Glutamatergic neuron (in vitro differentiated cells): Measurements from ENCODE around the gene ALG14. TPM values are rescaled to one million over a fixed set of nuclear protein-coding genes. Genes with fewer than 3 reads are reported as not detected.

ENCODE experiments used
- DNase-seq: peaks from one replicate; pipeline ENCODE4 v3.0.0; 2022
- H3K27ac Mint-ChIP-seq: one replicate; pipeline ENCODE4 v1.8.0; 2020; ENCODE audit warnings: mild to moderate bottlenecking, mixed read lengths, inconsistent platforms; ENCODE audit not compliant: unreplicated experiment
- H3K27me3 Mint-ChIP-seq: one replicate; pipeline ENCODE4 v1.8.0; 2020; ENCODE audit warnings: mild to moderate bottlenecking, moderate library complexity, mixed read lengths, inconsistent platforms; ENCODE audit not compliant: unreplicated experiment
- H3K36me3 Mint-ChIP-seq: one replicate; pipeline ENCODE4 v1.8.0; 2020; ENCODE audit warnings: mild to moderate bottlenecking, mixed read lengths, inconsistent platforms; ENCODE audit not compliant: unreplicated experiment
- H3K4me1 Mint-ChIP-seq: one replicate; pipeline ENCODE4 v1.8.0; 2020; ENCODE audit warnings: mild to moderate bottlenecking, low read depth, mixed read lengths, inconsistent platforms; ENCODE audit not compliant: unreplicated experiment
- H3K4me3 Mint-ChIP-seq: one replicate; pipeline ENCODE4 v1.8.0; 2020; ENCODE audit warnings: mild to moderate bottlenecking, mixed read lengths, inconsistent platforms; ENCODE audit not compliant: unreplicated experiment
- H3K9me3 Mint-ChIP-seq: one replicate; pipeline ENCODE4 v1.8.0; 2020; ENCODE audit warnings: mild to moderate bottlenecking, moderate library complexity, mixed read lengths, inconsistent platforms; ENCODE audit not compliant: unreplicated experiment
- total RNA-seq: library from RNA; stranded (reverse); fragmentation: NEBNext Ultra II Directional; extraction: Animal tissue kit (Norgen Biotek cat#: 25700); gene quantifications from one replicate; pipeline ENCODE4 v1.2.1, GENCODE V29; 2021; ENCODE audit not compliant: unreplicated experiment
- TF ChIP-seq, protein P1 (sequence below): fragments of 200-600 bp; sonication (generic); IDR thresholded peaks from one replicate; pipeline ENCODE4 v1.5.0; 2021; ENCODE audit not compliant: partially characterized antibody, unreplicated experiment

The ALG14 gene
- total RNA-seq, 1 donor from 2014 or later = 4.7 TPM

DNA sequence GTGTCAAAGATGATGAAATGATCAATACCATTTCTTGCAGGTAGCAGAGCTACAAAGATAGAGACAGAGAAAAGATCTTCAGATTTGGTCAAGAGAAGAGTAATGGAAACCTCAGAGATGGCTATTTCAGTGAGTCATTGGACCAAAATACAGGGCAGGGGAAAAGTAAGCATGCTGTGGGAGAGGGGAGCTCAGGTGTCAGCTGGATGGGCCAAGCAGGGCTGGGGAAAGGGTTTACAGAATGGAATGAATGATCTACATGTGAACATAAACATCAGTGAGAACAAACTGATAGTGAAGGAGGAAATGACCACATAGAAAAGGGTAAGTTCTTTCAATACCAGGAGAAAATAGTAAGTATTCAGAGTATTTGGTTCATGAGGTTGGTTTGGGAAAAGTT lies 84.4 kb downstream of the ALG14 start:
- DNase-seq = no peak
- H3K27ac Mint-ChIP-seq = no peak overlapping the region
- peaks cover 5% of the 10 kb centered on the region for H3K4me1 Mint-ChIP-seq
- H3K36me3 Mint-ChIP-seq = no peaks in the 10 kb centered on the region
- H3K9me3 Mint-ChIP-seq = no peaks in the 10 kb centered on the region
- peaks cover 3% of the 10 kb centered on the region for H3K27me3 Mint-ChIP-seq
- TF ChIP-seq, protein P1, sequence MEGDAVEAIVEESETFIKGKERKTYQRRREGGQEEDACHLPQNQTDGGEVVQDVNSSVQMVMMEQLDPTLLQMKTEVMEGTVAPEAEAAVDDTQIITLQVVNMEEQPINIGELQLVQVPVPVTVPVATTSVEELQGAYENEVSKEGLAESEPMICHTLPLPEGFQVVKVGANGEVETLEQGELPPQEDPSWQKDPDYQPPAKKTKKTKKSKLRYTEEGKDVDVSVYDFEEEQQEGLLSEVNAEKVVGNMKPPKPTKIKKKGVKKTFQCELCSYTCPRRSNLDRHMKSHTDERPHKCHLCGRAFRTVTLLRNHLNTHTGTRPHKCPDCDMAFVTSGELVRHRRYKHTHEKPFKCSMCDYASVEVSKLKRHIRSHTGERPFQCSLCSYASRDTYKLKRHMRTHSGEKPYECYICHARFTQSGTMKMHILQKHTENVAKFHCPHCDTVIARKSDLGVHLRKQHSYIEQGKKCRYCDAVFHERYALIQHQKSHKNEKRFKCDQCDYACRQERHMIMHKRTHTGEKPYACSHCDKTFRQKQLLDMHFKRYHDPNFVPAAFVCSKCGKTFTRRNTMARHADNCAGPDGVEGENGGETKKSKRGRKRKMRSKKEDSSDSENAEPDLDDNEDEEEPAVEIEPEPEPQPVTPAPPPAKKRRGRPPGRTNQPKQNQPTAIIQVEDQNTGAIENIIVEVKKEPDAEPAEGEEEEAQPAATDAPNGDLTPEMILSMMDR = no peak
- no peak overlapping the region for H3K4me3 Mint-ChIP-seq

DNA sequence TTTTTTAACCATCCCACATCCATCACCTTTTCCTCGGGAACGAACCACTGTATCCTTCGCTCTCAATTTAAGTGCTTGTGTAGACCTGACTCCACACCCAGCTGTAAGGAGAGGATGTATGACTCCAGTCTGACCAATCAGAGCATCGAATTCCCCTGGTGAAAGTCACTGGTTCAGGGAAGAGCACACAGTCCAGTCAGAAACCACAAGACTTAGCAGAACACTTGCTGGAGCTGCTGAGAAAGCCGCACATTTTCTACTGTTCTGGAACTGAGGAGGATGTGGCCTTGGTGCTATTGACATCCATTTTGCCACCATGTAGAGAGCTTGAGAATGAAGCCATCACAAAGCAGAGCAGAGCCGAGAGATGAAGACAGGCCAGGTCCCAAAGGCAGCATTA lies 86.0 kb downstream of the ALG14 start:
- Mint-ChIP-seq H3K27ac (no peak overlapping the region), H3K27me3 (peaks cover 3% of the 10 kb centered on the region), H3K4me3 (no peak overlapping the region), H3K9me3 (no peaks in the 10 kb centered on the region), H3K36me3 (no peaks in the 10 kb centered on the region), H3K4me1 (peaks cover 5% of the 10 kb centered on the region)
- TF ChIP-seq, protein P1 = no peak
- no peak for DNase-seq

DNA sequence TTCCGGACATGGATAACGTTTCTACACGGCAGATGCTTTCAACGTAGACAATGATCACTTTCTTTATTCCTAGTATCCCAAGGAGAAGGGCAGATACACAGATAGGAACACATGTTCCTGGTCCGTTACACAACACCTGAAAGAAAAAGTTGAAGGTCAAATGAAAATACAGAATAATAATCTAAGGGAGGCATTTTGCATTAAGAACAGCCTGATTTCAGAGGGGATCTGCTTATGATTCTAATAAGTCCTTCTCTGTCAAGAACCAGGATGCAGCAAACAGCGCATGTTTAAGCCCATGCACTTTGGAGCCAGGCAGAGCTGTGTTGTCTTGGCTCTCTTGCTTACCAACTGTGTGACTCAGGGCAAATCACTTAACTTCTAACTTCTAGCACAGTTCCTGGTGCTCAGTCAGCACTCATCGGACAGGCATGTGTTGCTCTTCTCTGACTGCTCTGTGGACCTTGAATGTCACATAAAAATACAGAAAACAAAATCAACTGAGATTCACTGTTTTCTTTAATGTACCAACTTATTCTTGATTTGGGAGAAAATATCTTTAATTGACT lies 89.5 kb downstream of the ALG14 start:
- DNase-seq = no peak
- Mint-ChIP-seq H3K4me1 (no peaks in the 10 kb centered on the region), H3K27ac (no peak overlapping the region), H3K36me3 (no peaks in the 10 kb centered on the region), H3K9me3 (no peaks in the 10 kb centered on the region), H3K27me3 (peaks cover under 1% of the 10 kb centered on the region), H3K4me3 (no peak overlapping the region)
- TF ChIP-seq, protein P1 = no peak

DNA sequence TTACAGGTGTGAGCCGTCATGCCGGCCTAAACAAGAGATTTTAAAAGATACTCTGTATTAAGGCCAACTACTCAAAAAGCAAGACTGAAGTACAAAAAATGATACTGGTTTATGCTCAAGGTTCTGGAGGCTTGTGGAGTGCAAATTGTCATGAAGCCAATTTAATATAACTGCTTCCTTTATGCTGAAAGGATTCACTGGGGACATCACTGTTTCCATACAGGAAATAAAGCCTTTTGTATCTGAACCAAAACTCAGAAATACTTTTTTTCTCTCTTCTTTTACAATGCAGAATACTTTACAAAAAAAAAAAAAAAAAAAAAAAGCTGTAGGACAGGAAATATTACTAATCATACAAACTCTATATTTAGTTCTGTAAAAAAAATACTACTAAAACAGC lies 90.4 kb downstream of the ALG14 start:
- no peak for DNase-seq
- TF ChIP-seq, protein P1 = no peak
- H3K36me3 Mint-ChIP-seq = no peaks in the 10 kb centered on the region
- H3K9me3 Mint-ChIP-seq = no peaks in the 10 kb centered on the region
- no peaks in the 10 kb centered on the region for H3K4me1 Mint-ChIP-seq
- H3K4me3 Mint-ChIP-seq = no peak overlapping the region
- no peaks in the 10 kb centered on the region for H3K27me3 Mint-ChIP-seq
- no peak overlapping the region for H3K27ac Mint-ChIP-seq

DNA sequence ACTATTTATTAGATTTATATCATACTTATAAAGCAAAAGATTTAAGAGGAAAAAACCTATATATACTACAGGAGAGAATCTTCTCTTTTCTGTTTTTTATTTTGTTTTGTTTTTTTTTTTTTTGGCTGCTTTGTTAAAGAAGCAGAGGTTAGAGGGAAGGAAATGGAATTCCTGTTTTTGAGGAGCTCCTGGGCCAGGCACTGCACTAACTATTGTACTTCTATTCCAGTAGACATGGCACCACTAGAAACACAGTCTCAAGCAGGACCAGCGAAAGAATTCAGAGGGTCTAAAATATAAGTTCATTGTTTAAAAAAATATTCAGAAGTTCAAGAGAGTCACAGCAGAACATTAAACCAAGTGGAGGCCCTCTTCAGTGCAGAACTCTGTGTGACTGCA lies 91.2 kb downstream of the ALG14 start:
- Mint-ChIP-seq H3K36me3 (no peaks in the 10 kb centered on the region), H3K27me3 (no peaks in the 10 kb centered on the region), H3K9me3 (no peaks in the 10 kb centered on the region), H3K4me1 (no peaks in the 10 kb centered on the region), H3K4me3 (no peak overlapping the region), H3K27ac (no peak overlapping the region)
- TF ChIP-seq, protein P1 = no peak
- DNase-seq = no peak
